Endodermal cell (in vitro differentiated cells): ENCODE results near the gene ANGEL1. TPM values are rescaled to one million over a fixed set of nuclear protein-coding genes. Genes with fewer than 3 reads are reported as not detected.
A peak's percentile ranks its signal among the peaks of the same experiment; 100 is the strongest.

Experiments used
- DNase-seq: peaks from one replicate; pipeline ENCODE4 v3.0.0-alpha.2; 2017
- H3K27ac ChIP-seq: 2 replicates; pipeline ENCODE4 v1.5.1; 2013; ENCODE audit warnings: mild to moderate bottlenecking, low read depth, low read length, moderate library complexity
- H3K27me3 ChIP-seq: 2 replicates; pipeline ENCODE4 v1.6.1; 2013; ENCODE audit warnings: mild to moderate bottlenecking, low read length, moderate library complexity; ENCODE audit not compliant: insufficient read depth, control insufficient read depth, poor library complexity, severe bottlenecking
- H3K36me3 ChIP-seq: 2 replicates; pipeline ENCODE4 v1.7.0; 2013; ENCODE audit warnings: mild to moderate bottlenecking, low read length, moderate library complexity; ENCODE audit not compliant: control insufficient read depth, insufficient read depth
- H3K4me1 ChIP-seq: one replicate; pipeline ENCODE4 v1.7.0; 2013; ENCODE audit warnings: low read length; ENCODE audit not compliant: control insufficient read depth, insufficient read depth
- H3K4me3 ChIP-seq: 2 replicates; pipeline ENCODE4 v1.5.1; 2013; ENCODE audit warnings: mild to moderate bottlenecking, low read length, moderate library complexity
- H3K9ac ChIP-seq: 2 replicates; pipeline ENCODE4 v1.6.1; 2013; ENCODE audit warnings: mild to moderate bottlenecking, low read length, moderate library complexity; ENCODE audit not compliant: poor library complexity, severe bottlenecking; ENCODE audit errors: extremely low read depth
- H3K9me3 ChIP-seq: 2 replicates; pipeline ENCODE4 v1.6.1; 2013; ENCODE audit warnings: mild to moderate bottlenecking, low read length, moderate library complexity; ENCODE audit not compliant: control insufficient read depth
- H3K27ac Mint-ChIP-seq: 2 replicates; pipeline ENCODE4 v1.8.0; 2020; ENCODE audit warnings: mixed read lengths
- H3K27me3 Mint-ChIP-seq: 2 replicates; pipeline ENCODE4 v1.8.0; 2021; ENCODE audit warnings: mild to moderate bottlenecking, mixed read lengths; ENCODE audit not compliant: insufficient read depth
- H3K36me3 Mint-ChIP-seq: 2 replicates; pipeline ENCODE4 v1.8.0; 2020; ENCODE audit warnings: low read depth, mixed read lengths
- H3K4me1 Mint-ChIP-seq: 2 replicates; pipeline ENCODE4 v1.8.0; 2020; ENCODE audit warnings: mixed read lengths
- H3K4me3 Mint-ChIP-seq: 2 replicates; pipeline ENCODE4 v1.8.0; 2020; ENCODE audit warnings: mild to moderate bottlenecking, moderate library complexity, mixed read lengths
- H3K9me3 Mint-ChIP-seq: 2 replicates; pipeline ENCODE4 v1.8.0; 2020; ENCODE audit warnings: mild to moderate bottlenecking, mixed read lengths
- CTCF ChIP-seq: fragments of 200-600 bp; sonication (generic); conservative IDR thresholded peaks from 2 replicates; pipeline ENCODE4 v1.5.0; 2021; ENCODE audit warnings: antibody characterized with exemption, mild to moderate bottlenecking
- WGBS, 2 experiments: methylation state at CpG; one replicate each; pipeline versions ENCODE4 v1.1.5 to v1.1.7; 2013; ENCODE audit warnings: missing lambda C conversion rate in 2 of 2, mixed read lengths in 1 of 2; ENCODE audit not compliant: insufficient coverage in 1 of 2, insufficient read length in 1 of 2; 5-methylcytosine and 5-hydroxymethylcytosine counted together
- total RNA-seq, 2 donors: library from RNA; stranded (reverse); fragmentation: NEBNext Ultra II Directional in 1 of 2; extraction: Animal tissue kit (Norgen Biotek cat#: 25700) in 1 of 2; gene quantifications; 2 replicates in 1 of 2; 3 replicates in 1 of 2; pipeline ENCODE4 v1.2.1, GENCODE V29; 2021

Gene ANGEL1
- total RNA-seq, 2 donors from 2014 or later, result 21.5 to 32.5 TPM

GRCh38 chr14:76762411-76763095 lies 50.1 kb downstream of the ANGEL1 start:
- Mint-ChIP-seq H3K27me3 (peaks cover 75% of the 10 kb centered on the region), H3K4me1 (peaks cover 5% of the 10 kb centered on the region), H3K36me3 (peaks cover 3% of the 10 kb centered on the region), H3K4me3 (peak overlapping the region; percentile 65), H3K9me3 (no peaks in the 10 kb centered on the region), H3K27ac (no peak overlapping the region)
- no peak overlapping the region for H3K27ac ChIP-seq
- peak; percentile 45 for DNase-seq
- H3K27me3 ChIP-seq, result peaks cover 50% of the 10 kb centered on the region
- no peak for TF ChIP-seq CTCF
- no peaks in the 10 kb centered on the region for H3K4me1 ChIP-seq
- peak overlapping the region; percentile 82 for H3K4me3 ChIP-seq
- H3K36me3 ChIP-seq, result no peaks in the 10 kb centered on the region
- WGBS, 2 experiments, result 60 to 64% methylated on average over 18 to 28 of the region's 28 CpGs
- H3K9me3 ChIP-seq, result no peaks in the 10 kb centered on the region
- H3K9ac ChIP-seq, result no peak overlapping the region

- Mint-ChIP-seq H3K4me3 (peak overlapping the region; percentile 65), H3K27me3 (peaks cover 74% of the 10 kb centered on the region), H3K36me3 (peaks cover 3% of the 10 kb centered on the region), H3K9me3 (no peaks in the 10 kb centered on the region), H3K4me1 (peaks cover 5% of the 10 kb centered on the region), H3K27ac (no peak overlapping the region)
- Histone ChIP-seq H3K4me1 (no peaks in the 10 kb centered on the region), H3K9me3 (no peaks in the 10 kb centered on the region), H3K27ac (peak overlapping the region; percentile 75), H3K9ac (peak overlapping the region; percentile 30), H3K4me3 (peak overlapping the region; percentile 82), H3K27me3 (peaks cover 50% of the 10 kb centered on the region), H3K36me3 (no peaks in the 10 kb centered on the region)
- DNase-seq, result no peak
- TF ChIP-seq CTCF, result no peak
- WGBS, 2 experiments, result 0 to 1% methylated on average over 18 to 54 of the region's 54 CpGs
These were observed 50.7 kb downstream of the ANGEL1 start for GRCh38 chr14:76761960-76762410.

GRCh38 chr14:76761136-76761959 lies 51.3 kb downstream of the ANGEL1 start, which contains the start of gene VASH1:
Gene VASH1, plus strand, starts transcription at chr14:76761468. Its CDS starts 1,354 bp downstream, at chr14:76762822.
- H3K9me3 Mint-ChIP-seq, result no peaks in the 10 kb centered on the region
- H3K27ac ChIP-seq, result peak within 1 kb of the TSS; percentile 75
- H3K4me1 Mint-ChIP-seq, result peaks cover 5% of the 10 kb centered on the region
- no peaks in the 10 kb centered on the region for H3K4me1 ChIP-seq
- WGBS, 2 experiments, result 0 to 3% methylated on average over 23 to 96 of the region's 96 CpGs
- no peak for TF ChIP-seq CTCF
- H3K27me3 Mint-ChIP-seq, result peaks cover 79% of the 10 kb centered on the region
- H3K36me3 Mint-ChIP-seq, result peaks cover 3% of the 10 kb centered on the region
- peak within 1 kb of the TSS; percentile 82 for H3K4me3 ChIP-seq
- peak; percentile 88 for DNase-seq
- peak within 1 kb of the TSS; percentile 65 for H3K4me3 Mint-ChIP-seq
- peaks cover 50% of the 10 kb centered on the region for H3K27me3 ChIP-seq
- H3K36me3 ChIP-seq, result no peaks in the 10 kb centered on the region
- peak within 1 kb of the TSS; percentile 68 for H3K27ac Mint-ChIP-seq
- H3K9me3 ChIP-seq, result no peaks in the 10 kb centered on the region
- peak within 1 kb of the TSS; percentile 44 for H3K9ac ChIP-seq
